ENCODE measurements around the gene SIPA1L2. TPM values are rescaled to one million over a fixed set of nuclear protein-coding genes. Genes with fewer than 3 reads are reported as not detected.

SIPA1L2 gene
- total RNA-seq, 4 donors from 2014 or later: 38.0 to 72.4 (median 44.6) TPM

- Histone ChIP-seq H3K27me3 (no peaks in the 10 kb centered on the region), H3K36me3 (no peaks in the 10 kb centered on the region), H3K4me3 (no peak overlapping the region), H3K4me1 (peaks cover 0 to 52% (median 2%) of the 10 kb centered on the region in 4 donors), H3K9me3 (no peaks in the 10 kb centered on the region), H3K27ac (peak overlapping the region in 1 of 4 donors; percentile 37)
- no peak for DNase-seq
- no peak for TF ChIP-seq CTCF (IDR thresholded peaks at IDR 0.05)
- no peak for TF ChIP-seq POLR2A (IDR thresholded peaks at IDR 0.05)
Measured at GRCh38 chr1:232625319-232625868, 4.5 kb downstream of the SIPA1L2 start.

GRCh38 chr1:232624546-232625281, 5.2 kb downstream of the SIPA1L2 start:
- Histone ChIP-seq H3K36me3 (no peaks in the 10 kb centered on the region), H3K27ac (peak overlapping the region in 2 of 4 donors; percentile 33 to 37), H3K4me3 (no peak overlapping the region), H3K4me1 (peaks cover 0 to 58% (median 4%) of the 10 kb centered on the region in 4 donors), H3K9me3 (no peaks in the 10 kb centered on the region), H3K27me3 (no peaks in the 10 kb centered on the region)
- no peak for DNase-seq
- TF ChIP-seq CTCF (IDR thresholded peaks at IDR 0.05) (no peak), POLR2A (IDR thresholded peaks at IDR 0.05) (no peak)

GRCh38 chr1:232622981-232623380, 7.0 kb downstream of the SIPA1L2 start:
- TF ChIP-seq POLR2A (IDR thresholded peaks at IDR 0.05) (no peak), CTCF (IDR thresholded peaks at IDR 0.05) (no peak)

GRCh38 chr1:232622378-232622777, 7.6 kb downstream of the SIPA1L2 start:
- DNase-seq: peak in 1 of 3 donors; percentile 73
- TF ChIP-seq POLR2A (IDR thresholded peaks at IDR 0.05): no peak
- TF ChIP-seq CTCF (IDR thresholded peaks at IDR 0.05): no peak
- Histone ChIP-seq H3K9me3 (no peaks in the 10 kb centered on the region), H3K36me3 (no peaks in the 10 kb centered on the region), H3K27me3 (no peaks in the 10 kb centered on the region), H3K27ac (peak overlapping the region in 2 of 4 donors; percentile 48 to 89), H3K4me1 (peaks cover 0 to 64% (median 4%) of the 10 kb centered on the region in 4 donors), H3K4me3 (no peak overlapping the region)

More at GRCh38 chr1:232622981-232623380, 7.0 kb downstream of the SIPA1L2 start:
- DNase-seq: no peak
- Histone ChIP-seq H3K4me3 (no peak overlapping the region), H3K27me3 (no peaks in the 10 kb centered on the region), H3K36me3 (no peaks in the 10 kb centered on the region), H3K4me1 (peaks cover 0 to 64% (median 4%) of the 10 kb centered on the region in 4 donors), H3K9me3 (no peaks in the 10 kb centered on the region), H3K27ac (peak overlapping the region in 3 of 4 donors; percentile 0 to 89 (median 48))

- H3K27me3 ChIP-seq: no peaks in the 10 kb centered on the region
- no peak for TF ChIP-seq CTCF (IDR thresholded peaks at IDR 0.05)
- no peak for TF ChIP-seq POLR2A (IDR thresholded peaks at IDR 0.05)
- no peaks in the 10 kb centered on the region for H3K36me3 ChIP-seq
- H3K9me3 ChIP-seq: no peaks in the 10 kb centered on the region
- H3K4me3 ChIP-seq: no peak overlapping the region
- DNase-seq: no peak
- H3K4me1 ChIP-seq: peaks cover 0 to 59% (median 4%) of the 10 kb centered on the region in 4 donors
- H3K27ac ChIP-seq: peak overlapping the region in 2 of 4 donors; percentile 39 to 71
Measured at GRCh38 chr1:232621050-232621449, 8.9 kb downstream of the SIPA1L2 start.

Data from Peyer's patch (tissue), 4 donors.